Stimulated activated CD4-positive, alpha-beta T cell treated with anti-CD3 and anti-CD28 coated beads, TNF-alpha, amount 100 ng/mL, for 4 hours (primary cell): Measurements from ENCODE around the gene PLAAT5.
"Not testable (repeated sequence)": the region's sequence is repeated elsewhere in the genome, so short reads cannot be mapped to it uniquely, and the experiment has no call there.

ENCODE experiments used
- DNase-seq, 3 experiments: peaks; one replicate each; pipeline ENCODE4 v3.0.0-alpha.2; 2020; ENCODE audit warnings: low read depth in 3 of 3

PLAAT5 gene

DNA sequence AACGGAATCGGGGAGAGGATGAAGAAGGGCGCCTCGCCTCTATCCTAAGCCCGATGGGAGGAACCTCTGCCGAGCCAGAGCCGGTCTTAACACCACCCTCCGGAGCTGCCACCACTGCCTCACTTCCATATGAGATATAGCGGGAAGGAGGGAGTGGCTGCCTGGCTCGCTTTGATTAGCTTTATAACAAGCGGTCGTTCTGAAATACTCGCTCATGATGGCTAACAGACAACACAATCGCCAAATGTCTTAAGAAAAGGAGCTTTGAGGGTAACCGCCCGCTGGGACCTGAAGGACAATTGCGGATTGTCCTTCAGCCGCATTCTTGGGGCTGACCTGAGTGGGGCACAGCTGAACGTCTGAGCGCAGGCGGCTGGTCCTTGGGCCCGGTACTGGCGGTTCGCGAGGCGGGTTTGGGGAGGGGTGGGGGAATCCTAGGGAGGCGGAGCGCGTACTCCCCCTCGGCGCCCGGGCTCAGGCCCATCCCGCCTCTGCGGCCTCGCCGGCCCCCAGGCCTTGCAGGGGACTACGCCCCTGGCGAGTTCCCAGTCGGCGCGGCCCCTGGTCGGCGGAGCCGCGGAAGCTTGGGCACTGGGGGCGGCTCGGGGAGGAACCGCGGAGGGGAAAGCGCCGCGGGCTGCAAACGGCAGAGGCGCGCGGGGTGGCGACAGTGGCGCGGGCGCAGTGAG lies at the start of gene PLAAT5:
PLAAT5 (minus strand) TSS at position 617 of the 689 bp plus-strand sequence; CDS start at position 484, 133 bp downstream.
- DNase-seq = no peak

GRCh38 chr11:63537293-63538101 lies 46.5 kb upstream of the PLAAT5 start:
- no peak for DNase-seq

- no peak for DNase-seq
Observed at GRCh38 chr11:63536669-63537292, 45.8 kb upstream of the PLAAT5 start, which contains the start of gene PLAAT4. TSS of gene PLAAT4 (plus strand) at chr11:63536808. CDS start at chr11:63536869, 61 bp downstream.

- DNase-seq = no peak
Observed at GRCh38 chr11:63535734-63536133, 44.8 kb upstream of the PLAAT5 start.

DNA sequence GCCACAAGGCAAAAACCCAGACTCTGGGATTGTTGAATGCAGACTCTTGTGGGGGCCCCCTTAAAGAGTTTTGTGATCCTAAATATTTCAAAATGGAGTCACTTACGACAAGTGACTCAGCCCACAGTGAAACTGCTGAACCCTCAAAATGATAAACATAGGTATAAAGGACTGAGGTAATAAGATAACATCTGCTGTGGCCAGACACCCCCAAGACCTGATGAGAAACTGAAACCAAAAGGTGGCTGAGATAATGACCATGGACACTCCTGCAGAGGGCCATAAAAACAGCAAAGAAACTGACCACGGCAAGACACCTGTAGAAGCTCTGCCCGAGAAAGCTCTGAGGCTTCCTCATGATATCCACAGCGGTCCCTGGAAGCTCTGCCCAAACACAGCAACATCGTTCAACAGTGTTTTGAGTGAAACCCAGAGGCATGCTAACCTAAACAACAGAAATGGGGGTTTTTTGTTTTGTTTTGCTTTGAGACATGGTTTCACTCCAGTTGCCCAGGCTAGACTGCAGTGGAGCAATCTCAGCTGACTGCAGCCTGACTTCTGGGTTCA lies 44.0 kb upstream of the PLAAT5 start:
- DNase-seq = no peak

- no peak for DNase-seq
Observed at GRCh38 chr11:63534076-63534475, 43.1 kb upstream of the PLAAT5 start.

- no peak for DNase-seq
Observed at GRCh38 chr11:63532799-63533475, 42.0 kb upstream of the PLAAT5 start.

GRCh38 chr11:63532117-63532516 lies 41.1 kb upstream of the PLAAT5 start:
- DNase-seq = no peak

DNA sequence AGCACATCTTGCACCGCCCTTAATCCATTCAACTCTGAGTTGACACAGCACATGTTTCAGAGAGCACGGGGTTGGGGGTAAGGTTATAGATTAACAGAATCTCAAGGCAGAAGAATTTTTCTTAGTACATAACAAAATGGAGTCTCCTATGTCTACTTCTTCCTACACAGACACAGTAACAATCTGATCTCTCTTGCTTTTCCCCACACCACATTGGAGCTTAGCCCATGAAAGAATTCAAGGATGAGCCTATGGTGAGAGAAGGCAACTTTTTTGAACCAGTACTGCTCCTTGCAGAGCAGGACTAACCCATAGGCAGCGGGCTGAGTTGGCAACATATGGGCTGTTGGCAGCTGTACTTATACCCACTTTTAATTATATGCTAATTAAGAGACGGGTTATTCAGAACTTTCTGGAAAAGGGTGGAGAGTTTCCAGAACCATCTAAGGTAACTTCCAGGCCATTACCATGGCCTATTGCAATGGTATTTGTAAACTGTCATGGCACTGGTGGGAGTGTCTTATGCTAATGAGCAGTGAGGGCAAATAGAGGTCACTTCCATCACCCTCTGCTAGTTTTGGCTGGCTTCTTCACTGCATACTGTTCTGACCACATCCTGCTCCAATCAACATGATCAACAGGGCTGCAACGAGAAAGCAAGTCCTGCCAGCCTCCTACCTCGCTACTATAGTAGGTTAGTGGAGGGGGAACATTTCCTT lies 40.3 kb upstream of the PLAAT5 start:
- DNase-seq = peak in 1 of 3 experiments; percentile 28

GRCh38 chr11:63530021-63530420 lies 39.1 kb upstream of the PLAAT5 start:
- no peak for DNase-seq

GRCh38 chr11:63529373-63529772 lies 38.4 kb upstream of the PLAAT5 start:
- DNase-seq = not testable (repeated sequence)

DNA sequence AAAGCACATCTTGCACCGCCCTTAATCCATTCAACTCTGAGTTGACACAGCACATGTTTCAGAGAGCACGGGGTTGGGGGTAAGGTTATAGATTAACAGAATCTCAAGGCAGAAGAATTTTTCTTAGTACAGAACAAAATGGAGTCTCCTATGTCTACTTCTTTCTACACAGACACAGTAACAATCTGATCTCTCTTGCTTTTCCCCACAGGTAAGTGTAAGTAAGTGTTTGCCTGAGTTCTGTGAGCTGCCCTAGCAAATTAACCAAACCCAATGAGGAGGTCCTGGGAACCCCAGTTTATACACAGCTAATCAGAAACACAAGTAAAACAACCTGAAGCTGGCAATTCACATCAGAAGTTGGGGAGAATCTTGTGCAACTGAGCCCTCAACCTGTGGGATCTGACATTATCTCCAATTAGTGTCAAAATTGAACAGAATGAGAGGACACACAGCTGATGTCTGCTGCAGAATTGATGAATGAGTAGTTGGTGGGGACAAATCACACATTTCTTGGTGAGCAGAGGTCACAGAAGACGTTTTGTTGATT lies 37.8 kb upstream of the PLAAT5 start:
- DNase-seq = not testable (repeated sequence)

DNA sequence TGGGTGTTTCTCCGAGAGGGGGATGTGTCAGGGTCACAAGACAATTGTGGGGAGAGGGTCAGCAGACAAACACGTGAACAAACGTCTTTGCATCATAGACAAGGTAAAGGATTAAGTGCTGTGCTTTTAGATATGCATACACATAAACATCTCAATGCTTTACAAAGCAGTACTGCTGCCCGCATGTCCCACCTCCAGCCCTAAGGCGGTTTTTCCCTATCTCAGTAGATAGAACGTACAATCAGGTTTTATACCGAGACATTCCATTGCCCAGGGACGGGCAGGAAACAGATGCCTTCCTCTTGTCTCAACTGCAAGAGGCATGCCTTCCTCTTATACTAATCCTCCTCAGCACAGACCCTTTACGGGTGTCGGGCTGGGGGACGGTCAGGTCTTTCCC lies 37.2 kb upstream of the PLAAT5 start:
- not testable (repeated sequence) for DNase-seq

DNA sequence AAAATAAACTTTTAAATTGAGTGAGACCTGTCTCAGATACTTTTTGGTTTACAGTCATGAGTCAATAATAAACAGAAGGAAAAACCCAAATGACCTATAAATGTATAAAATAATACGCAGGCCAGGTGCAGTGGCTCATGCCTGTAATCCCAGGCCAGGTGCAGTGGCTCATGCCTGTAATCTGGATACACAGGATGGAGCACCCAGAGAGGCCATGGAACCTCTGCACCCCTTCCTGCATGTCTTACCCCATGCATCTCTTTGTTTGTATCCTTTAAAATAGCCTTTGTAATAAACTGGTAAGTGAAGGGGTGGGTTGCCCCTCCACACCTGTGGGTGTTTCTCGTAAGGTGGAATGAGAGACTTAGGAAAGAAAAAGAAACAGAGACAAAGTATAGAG lies 36.7 kb upstream of the PLAAT5 start:
- DNase-seq = no peak

DNA sequence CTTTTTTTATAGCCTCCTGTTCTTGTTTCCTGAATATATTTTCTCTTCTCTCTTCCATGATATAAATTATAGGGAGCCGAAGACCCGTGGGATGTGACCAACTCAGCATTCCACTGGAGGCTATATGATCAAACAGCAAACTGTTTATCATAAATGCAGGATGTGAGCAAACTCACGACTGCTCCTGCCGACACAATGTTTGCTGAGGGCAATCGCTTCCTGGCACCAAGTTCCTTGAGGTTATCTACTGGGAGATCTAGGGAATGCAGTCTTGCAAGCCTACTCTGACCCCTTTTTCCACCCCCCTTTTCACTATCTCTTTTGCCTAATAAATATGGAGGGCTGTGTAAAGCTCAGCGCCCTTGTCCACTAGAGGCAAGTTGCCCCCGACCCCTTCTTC lies 32.2 kb upstream of the PLAAT5 start:
- no peak for DNase-seq

- no peak for DNase-seq
Observed at GRCh38 chr11:63521896-63522295, 30.9 kb upstream of the PLAAT5 start.

DNA sequence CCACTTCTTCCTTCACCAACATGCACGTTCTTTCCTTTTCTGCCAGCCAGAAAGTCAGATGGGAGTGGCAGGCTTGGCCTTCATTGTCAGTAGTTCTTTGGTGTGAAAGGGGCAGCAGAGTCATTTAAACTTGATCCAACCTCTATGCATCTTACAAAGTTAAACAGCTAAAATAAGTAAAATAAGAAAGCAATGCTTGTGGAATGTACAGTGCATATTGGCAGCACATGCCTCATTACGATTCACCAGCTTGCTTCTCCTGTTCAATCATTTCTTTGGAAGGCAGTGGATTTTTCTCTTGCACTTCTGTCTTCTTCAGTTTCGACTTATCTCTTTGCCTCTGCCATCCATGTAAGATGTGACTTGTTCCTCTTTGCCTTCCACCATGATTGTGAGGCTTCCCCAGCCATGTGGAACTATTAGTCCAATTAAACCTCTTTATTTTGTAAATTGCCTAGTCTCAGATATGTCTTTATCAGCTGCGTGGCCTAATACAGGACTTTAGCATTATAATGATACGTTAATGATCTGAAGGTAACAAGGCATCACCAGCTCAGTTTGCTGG lies 29.7 kb upstream of the PLAAT5 start:
- no peak for DNase-seq

DNA sequence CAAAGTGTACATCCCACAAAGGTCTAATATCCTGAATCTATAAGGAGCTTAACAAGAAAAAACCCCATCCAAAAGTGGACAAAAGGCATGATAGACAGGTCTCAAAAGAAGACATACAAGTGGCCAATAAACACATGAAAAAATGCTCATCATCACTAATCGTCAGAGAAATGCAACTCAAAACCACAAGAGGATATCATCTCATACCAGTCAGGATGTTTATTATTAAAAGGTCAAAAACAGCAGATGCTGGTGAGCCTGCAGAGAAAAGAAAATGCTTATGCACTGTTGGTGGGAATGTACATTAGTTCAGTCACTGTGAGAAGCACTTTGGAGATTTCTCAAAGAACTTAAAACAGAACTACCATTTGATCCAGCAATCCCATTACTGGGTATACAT lies 27.6 kb upstream of the PLAAT5 start:
- DNase-seq = no peak

- DNase-seq = no peak
Observed at GRCh38 chr11:63517156-63517555, 26.2 kb upstream of the PLAAT5 start.

DNA sequence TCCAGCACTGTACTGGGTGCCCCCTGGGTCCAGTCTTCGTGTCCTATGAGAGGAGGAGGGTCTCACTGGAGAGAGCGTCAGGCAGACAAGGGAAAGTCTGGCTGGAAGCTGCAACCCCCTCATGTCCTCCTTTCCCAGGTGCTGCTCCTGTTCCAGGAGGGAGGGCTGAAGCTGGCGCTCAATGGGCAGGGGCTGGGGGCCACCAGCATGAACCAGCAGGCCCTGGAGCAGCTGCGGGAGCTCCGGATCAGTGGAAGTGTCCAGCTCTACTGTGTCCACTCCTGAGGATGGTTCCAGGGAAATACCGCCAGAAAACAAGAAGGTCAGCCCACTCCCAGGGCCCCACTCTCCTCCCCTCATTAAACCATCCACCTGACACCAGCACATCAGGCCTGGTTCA lies 25.1 kb upstream of the PLAAT5 start:
- DNase-seq = no peak
